ENCODE results near the gene WBP1L.
"Not testable (repeated sequence)": the region's sequence is repeated elsewhere in the genome, so short reads cannot be mapped to it uniquely, and the experiment has no call there.

The WBP1L gene

DNA sequence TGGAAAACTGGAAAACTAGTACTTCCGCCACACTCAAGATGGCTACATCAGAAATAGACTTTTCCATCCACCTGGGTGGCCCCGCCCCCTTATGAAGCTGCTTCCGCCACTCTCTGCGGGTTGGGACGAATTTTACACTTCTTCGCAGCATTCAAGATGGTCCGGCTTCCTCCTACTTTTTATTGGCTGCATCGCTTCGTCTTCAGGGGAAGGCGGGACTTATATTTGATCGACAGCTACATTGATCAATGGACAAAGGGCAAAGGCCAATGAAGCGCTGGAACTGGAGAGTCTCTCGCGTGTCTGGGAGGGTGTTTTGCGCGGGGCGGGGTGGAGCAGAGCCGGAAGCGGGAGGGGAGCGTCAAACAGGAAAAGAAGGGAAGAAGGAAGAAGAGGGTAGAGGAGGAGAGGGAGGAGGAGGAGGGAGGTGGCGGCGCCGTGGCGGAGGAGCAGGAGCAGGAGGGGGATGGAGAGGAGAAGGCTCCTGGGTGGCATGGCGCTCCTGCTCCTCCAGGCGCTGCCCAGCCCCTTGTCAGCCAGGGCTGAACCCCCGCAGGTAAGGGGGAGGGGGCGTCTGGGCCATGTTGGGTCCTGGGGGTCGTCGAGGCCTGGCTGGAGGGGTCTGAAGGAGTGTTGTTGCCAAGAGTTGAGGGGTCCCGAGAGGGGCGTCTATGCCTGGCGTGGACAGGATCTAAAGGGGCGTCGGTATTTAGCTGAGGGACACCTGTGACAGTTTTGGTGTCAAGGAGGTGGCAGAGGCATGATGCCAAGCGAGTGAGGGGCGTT, at the start of gene WBP1L:
WBP1L (plus strand) TSS at position 361 of the 786 bp plus-strand sequence; CDS start at position 467, 106 bp downstream.
- DNase-seq (ENCODE audit: low read depth in 2 of 2): peak; percentile 86 to 87

GRCh38 chr10:102695401-102695800, 48.3 kb upstream of the WBP1L start:
- DNase-seq (ENCODE audit: low read depth in 2 of 2): not testable (repeated sequence)

GRCh38 chr10:102696736-102697135, 47.0 kb upstream of the WBP1L start:
- no peak for DNase-seq (ENCODE audit: low read depth in 2 of 2)

DNA sequence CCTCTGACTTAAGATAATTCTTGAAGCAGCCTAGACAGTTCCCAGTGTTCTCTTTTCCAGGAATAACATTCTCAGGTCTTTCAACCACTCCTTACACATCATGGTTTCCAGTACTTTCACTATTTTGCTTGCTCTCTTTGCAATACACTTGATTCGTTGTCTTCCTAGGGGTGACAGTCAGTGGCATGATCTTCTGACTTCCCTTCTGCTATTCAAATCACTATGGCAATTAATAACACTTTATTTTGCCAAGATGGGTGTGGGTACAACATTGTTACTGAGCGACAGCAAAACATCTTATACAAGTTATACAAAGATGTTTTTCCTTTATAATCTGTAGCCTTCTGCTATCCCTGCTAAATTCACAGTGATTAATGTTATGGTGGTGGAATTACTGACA, 44.9 kb upstream of the WBP1L start:
- DNase-seq (ENCODE audit: low read depth in 2 of 2): no peak

GRCh38 chr10:102701272-102701671, 42.5 kb upstream of the WBP1L start:
- no peak for DNase-seq (ENCODE audit: low read depth in 2 of 2)

- no peak for DNase-seq (ENCODE audit: low read depth in 2 of 2)
Measured at GRCh38 chr10:102701796-102702195, 42.0 kb upstream of the WBP1L start.

GRCh38 chr10:102702742-102703141, 41.0 kb upstream of the WBP1L start:
- DNase-seq (ENCODE audit: low read depth in 2 of 2): no peak

DNA sequence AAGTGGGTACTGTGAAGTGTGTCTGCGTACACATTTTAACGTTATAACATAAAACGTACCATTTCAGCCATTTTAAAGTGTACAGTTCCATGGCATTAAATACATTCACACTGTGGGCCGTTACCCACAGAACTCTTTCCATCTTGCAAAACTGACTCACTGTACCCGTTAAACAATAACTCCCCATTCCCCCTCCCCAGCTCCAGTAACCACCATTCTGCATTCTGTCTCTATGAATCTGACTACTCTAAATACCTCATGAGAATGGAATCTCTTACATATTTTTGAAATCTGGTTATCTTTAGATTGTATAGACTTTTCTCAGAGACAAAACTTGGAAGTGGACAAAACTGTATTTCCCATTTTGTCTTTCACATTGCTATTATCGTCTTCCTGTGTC, 38.8 kb upstream of the WBP1L start:
- no peak for DNase-seq (ENCODE audit: low read depth in 2 of 2)

DNA sequence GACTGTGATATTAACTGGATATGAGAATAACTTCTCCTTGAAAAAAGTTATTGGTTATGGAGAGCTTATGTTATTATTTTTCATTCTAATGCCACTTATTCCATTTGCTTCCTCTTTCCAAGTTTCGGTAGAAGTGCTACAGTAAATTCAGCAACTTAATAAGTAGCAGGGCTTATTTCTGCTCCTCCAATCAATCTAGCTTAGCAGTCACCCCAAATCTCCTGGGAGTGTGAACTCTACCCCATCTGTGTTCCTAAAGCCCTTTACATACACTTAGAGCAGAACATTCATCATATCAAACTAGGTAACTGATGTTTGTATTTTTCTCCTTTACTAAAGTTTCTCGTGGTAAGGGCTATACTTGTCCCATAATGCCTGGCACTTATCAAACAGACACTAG, 38.2 kb upstream of the WBP1L start:
- no peak for DNase-seq (ENCODE audit: low read depth in 2 of 2)

GRCh38 chr10:102710609-102711008, 33.1 kb upstream of the WBP1L start:
- no peak for DNase-seq (ENCODE audit: low read depth in 2 of 2)

GRCh38 chr10:102712089-102712488, 31.7 kb upstream of the WBP1L start:
- no peak for DNase-seq (ENCODE audit: low read depth in 2 of 2)

GRCh38 chr10:102712843-102713538, 30.8 kb upstream of the WBP1L start:
- no peak for DNase-seq (ENCODE audit: low read depth in 2 of 2)

DNA sequence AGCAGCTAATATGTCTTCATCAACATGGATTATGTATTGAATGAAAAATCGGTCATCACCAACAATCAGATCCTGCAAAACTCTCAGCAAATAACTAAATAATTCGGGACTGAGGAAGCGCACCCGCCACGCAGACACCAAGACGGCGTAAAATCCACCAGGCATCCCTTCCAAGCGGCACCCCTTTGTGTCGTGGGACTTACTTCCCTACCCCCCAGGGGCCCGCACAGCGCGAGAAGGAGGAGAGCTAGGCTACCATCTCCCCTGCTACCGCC, 30.3 kb upstream of the WBP1L start:
- no peak for DNase-seq (ENCODE audit: low read depth in 2 of 2)

DNA sequence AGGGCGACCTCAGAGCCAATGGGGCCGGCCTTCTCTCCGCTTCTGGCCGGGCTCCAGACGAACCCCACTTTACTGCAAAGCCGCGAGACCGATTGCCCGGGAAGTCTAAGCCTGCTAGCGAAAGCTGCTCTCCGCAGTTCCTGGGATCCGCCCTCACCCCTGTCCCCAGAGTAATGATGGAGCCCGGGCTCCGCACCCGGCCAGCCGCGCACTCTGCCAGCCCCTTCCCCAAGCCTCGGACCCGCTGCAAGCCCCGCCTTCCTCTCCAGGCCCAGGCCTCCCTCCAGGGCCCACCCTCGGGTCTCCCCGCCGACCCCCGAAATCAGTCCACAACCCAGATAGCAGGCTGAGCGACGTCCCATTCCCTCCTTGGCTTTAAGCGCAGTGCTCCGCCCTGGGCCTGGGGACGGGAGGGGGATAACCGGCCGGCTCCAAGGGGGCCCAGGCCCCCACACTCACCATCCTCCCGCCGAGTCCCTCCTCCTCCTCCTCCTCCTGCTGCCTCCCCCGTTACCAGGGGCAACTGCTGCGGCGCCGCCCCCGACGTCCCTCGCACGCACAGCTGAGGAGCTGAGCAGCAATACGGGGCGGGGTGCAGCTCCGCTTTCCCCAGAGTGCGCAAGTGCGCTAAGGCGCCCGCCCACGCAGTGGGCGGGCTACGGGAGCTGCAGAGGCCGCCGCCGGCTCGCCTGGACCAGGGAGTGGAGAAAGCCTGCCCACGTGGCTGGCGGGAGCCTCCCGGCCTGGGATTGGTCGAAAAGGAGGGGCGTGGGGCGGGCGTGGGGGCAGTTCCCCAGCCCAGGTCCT, 29.7 kb upstream of the WBP1L start, which contains the start of gene ARL3:
ARL3 (minus strand) TSS at position 584 of the 807 bp plus-strand sequence; CDS start at position 462, 122 bp downstream.
- peak; percentile 96 to 99 for DNase-seq (ENCODE audit: low read depth in 2 of 2)

GRCh38 chr10:102714621-102715455, 28.9 kb upstream of the WBP1L start, which contains the start of gene SFXN2:
SFXN2 (plus strand) TSS chr10:102714636; CDS start chr10:102726637, 12,001 bp downstream.
- DNase-seq (ENCODE audit: low read depth in 2 of 2): peak in 1 of 2 donors; percentile 22

DNA sequence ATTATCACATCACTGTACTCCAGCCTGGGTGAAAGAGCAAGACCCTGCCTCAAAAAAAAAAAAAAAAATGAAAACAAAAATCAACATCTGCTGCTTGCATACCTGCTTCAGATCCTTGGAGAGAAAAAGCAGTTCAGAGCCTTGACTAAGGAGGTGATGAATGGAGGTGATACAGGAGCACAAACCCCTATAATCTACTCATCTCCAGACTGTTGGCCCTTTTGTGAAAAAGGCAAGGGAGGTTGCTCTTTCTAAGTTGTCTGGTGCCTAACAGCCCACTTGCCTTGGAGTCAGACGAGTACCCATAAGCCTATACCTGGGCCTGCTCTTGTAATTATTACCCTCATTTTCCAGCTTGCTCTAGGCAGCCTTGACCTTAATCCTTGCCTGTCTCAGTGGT, 27.9 kb upstream of the WBP1L start:
- DNase-seq (ENCODE audit: low read depth in 2 of 2): no peak

DNA sequence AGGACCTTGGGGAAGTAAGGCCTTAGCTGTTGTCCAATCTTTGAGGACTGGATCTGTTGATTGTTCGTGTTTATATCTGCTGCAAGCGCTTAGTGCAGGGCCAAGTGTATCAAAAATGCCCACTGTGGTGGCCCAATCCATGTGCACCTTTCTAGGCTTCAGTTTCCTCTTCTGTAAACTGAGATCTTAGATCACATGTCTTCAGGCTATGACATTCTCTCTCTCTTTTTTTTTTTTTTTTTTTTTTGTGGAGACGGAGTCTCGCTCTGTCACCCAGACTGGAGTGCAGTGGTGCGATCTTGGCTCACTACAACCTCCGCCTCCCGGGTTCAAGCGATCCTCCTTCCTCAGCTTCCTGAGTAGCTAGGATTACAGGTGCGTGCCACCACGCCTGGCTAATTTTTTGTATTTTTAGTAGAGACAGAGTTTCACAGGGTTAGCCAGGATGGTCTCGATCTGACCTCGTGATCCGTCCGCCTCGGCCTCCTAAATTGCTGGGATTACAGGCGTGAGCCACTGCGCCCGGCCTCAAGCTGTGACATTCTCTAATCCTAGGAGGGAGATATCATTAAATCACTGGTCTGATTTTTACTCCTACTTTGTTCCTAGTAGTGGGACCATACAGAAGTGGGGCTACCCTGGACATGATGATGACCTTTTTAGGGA, 26.7 kb upstream of the WBP1L start:
- not testable (repeated sequence) for DNase-seq (ENCODE audit: low read depth in 2 of 2)

- DNase-seq (ENCODE audit: low read depth in 2 of 2): no peak
Measured at GRCh38 chr10:102718220-102718619, 25.5 kb upstream of the WBP1L start.

- no peak for DNase-seq (ENCODE audit: low read depth in 2 of 2)
Measured at GRCh38 chr10:102720337-102720736, 23.4 kb upstream of the WBP1L start.

GRCh38 chr10:102720775-102721301, 22.9 kb upstream of the WBP1L start:
- DNase-seq (ENCODE audit: low read depth in 2 of 2): no peak

GRCh38 chr10:102721954-102722353, 21.8 kb upstream of the WBP1L start:
- no peak for DNase-seq (ENCODE audit: low read depth in 2 of 2)

Data from stimulated activated CD8-positive, alpha-beta memory T cell treated with anti-CD3 and anti-CD28 coated beads, Interleukin-2, amount 100 ng/mL, for 48 hours (primary cell).